Stimulated activated CD8-positive, alpha-beta memory T cell treated with anti-CD3 and anti-CD28 coated beads, Interleukin-15, amount 100 ng/mL, for 1 hour (primary cell): ENCODE results near the gene KCMF1.
A peak's percentile ranks its signal among the peaks of the same experiment; 100 is the strongest.

ENCODE experiments used
- DNase-seq: peaks from one replicate; pipeline ENCODE4 v3.0.0-alpha.2; 2020; ENCODE audit warnings: low read depth

The KCMF1 gene

GRCh38 chr2:84956334-84957297 is 14.3 kb upstream of the KCMF1 start:
- DNase-seq: no peak

GRCh38 chr2:84957771-84958134 is 13.2 kb upstream of the KCMF1 start:
- no peak for DNase-seq

GRCh38 chr2:84958135-84959059 is 12.6 kb upstream of the KCMF1 start:
- no peak for DNase-seq

GRCh38 chr2:84959095-84959565 is 11.8 kb upstream of the KCMF1 start:
- DNase-seq: no peak

DNA sequence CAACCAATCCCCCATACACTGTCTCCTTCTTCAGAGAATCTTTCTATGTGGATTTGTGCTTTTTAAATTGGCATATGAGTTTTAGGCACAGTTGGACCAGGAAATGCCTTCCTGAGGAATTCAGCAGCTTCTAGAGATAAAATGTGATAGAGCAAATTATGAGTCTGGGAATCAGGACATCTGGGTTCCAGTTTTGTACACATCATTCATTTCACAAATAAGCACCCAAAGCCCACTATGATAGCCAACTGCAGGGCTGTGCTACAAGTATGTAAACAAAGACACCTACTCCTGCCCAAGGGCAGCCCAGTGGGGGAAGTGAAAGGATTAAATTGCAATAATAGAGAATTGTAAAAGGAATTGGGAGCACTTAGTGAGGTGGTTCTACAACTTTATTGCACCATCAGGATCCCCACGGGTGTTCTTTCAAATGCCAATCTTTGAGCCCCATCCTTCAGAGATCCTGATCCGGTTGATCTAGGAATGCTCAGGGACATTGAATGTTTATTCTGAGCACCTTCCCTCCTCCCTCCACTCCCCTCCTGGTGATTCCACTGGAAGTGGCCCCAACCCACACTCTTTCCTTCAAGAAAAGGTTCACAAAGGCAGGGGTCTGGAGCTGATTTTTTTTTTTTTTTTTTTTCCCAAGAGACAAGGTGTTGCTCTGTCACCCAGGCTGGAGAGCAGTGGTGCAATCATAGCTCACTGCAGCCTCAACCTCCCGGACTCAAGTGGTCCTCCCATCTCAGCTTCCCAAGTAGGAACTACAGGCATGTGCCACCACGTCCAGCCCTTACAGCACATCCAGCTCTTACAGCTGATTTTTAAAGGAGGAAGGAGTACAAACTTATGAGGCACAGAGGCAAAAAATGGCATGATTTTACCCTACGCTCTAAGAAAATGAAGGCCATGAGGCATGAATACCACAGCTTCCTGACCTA is 11.1 kb upstream of the KCMF1 start:
- DNase-seq: no peak

DNA sequence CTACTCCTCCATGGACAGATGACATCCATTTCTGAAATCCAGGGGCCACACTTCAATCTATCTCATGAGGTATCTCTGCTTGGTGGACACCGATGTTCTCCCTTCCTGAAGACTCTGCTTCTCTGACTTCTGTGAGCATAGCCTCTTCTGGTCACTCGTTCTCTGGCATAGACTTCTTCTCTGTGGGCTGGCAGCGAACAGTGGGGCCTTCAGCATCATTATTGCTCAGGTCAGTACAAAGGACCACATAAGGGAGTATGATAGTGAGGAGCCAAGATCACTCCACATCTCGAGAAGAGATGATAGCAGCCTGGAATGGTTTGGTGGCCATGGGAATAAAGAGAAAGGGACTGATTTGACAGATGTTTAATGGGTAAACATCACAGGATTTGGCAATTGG is 8.0 kb upstream of the KCMF1 start:
- no peak for DNase-seq

GRCh38 chr2:84963323-84963691 is 7.7 kb upstream of the KCMF1 start:
- DNase-seq: no peak

DNA sequence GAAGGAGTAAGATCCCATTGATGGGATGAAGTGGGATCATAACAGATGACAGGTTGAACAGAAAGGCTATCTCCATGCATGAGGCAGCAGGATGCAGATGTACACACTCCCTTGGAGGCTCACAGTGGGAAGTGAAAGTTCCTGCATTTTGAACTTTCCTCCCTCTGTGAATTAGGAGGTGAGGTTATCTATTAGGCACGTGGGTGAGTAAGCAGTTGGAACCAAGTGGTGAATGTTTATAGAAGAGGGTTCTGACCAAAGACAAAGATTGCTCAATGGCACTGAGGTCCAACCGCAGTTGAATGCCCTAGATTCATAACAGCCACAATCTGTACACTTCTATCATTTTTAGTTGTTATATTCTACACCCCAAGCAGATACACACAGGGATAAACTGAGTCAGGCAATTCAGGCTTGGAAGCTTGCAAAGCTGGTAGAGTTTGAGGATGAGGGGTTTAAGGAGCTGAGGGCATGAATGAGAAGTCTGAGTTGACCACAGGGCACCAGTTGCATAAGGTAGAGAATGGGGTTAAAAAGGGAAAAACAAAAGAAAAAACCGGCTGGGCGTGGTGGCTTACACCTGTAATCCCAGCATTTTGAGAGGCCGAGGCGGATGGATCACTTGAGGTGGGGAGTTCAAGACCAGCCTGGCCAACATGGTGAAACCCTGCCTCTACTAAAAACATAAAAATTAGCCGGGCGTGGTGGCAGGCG is 7.1 kb upstream of the KCMF1 start:
- DNase-seq: no peak

DNA sequence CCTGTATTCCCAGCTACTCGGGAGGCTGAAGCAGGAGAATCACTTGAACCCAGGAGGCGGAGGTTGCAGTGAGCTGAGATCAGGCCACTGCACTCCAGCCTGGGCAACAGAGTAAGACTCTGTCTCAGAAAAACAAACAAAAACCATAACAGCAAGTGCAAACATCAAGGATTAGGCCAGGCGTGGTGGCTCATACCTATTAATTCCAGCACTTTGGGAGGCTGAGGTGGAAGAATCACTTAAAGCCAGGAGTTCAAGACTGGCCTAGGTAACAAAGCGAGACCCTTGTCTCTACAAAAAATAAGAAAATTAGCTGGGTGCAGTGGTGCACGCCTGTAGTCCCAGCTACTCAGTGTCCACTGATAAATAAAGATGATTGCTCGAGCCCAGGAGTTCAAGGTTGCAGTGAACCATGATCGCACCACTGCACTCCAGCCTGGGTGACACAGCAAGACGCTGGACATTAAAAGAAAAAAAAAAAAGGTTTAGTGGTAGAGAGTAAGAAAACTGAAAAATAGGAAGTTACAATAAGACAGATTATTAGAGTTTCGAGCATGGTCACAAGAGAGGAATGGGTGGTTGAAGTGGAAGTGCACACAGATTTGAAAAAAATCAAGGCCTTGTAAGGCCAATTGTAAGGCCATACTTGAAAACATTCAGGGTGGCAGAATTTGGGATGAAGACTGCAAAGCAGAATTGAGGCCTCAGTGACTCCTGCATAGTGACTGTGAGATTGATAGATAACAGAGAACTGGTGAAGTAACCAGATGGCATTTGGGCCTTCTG is 6.4 kb upstream of the KCMF1 start:
- no peak for DNase-seq

- no peak for DNase-seq
Measured at GRCh38 chr2:84965192-84965516, 5.8 kb upstream of the KCMF1 start.

GRCh38 chr2:84965827-84966226 is 5.1 kb upstream of the KCMF1 start:
- DNase-seq: no peak

- no peak for DNase-seq
Measured at GRCh38 chr2:84966731-84967130, 4.2 kb upstream of the KCMF1 start.

DNA sequence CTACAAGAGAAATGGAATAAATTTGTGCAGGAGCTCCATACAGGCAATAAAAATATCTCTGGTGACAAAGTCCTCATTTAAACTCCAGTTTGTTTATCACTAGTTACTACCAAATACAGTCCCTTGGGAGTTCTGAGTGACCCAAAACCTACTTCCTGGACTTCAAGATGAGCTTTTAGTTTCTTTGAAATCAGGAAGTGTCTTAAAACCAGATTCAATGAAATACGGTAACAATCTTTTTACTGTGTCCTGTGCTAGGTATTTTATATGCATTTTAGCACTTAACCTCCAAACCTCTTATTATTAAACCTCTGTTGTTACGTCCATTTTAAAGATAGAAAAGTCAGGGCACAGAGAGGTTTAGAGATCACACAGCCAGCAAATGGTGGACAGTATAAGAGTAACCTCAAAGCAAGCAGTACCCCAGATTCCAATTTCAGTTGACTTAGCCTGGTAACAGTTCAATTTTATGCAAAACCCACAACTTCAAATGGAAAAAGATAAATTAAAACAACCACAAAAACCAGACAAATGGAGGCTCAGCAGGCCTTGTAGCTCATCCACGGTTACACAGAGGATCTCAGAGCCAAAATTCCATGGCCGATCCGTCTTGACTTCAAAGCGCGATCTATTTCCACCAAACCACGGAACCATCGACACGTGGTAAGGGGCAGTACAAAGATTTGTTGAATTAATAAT is 1.3 kb upstream of the KCMF1 start:
- DNase-seq: no peak

DNA sequence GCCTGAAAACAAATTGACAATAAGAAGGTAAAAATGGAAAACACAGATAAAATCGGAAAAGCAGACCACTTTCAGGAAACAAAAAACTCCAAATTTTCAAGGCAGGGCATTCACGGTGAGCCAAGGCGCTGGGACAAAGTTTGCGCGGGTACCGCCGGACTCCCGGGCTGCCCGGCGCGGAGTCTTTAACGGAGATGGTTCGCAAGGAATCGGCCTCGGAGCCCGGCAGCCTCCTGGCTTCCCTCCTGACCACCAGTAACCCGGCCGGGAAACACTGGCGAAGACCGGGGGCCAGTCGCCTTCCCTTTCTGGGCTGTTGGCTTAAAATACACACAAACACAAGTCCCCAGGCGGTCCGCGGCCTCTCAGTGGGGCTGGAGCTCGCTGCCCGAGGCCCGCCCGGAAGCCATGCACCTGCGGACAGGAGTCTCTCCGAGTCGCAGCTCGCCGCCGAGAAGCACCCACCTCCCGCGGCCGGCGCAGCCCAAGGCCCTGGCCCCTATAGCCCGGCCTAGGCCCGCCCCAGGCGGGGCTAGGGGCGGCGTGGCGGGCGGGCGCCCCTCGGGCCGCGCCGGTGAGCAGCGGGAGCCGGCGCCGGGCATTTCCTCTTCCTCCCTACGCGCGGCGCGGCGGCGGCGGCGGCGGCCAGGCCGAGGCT is 622 bp upstream of the KCMF1 start:
- peak; percentile 25 for DNase-seq

DNA sequence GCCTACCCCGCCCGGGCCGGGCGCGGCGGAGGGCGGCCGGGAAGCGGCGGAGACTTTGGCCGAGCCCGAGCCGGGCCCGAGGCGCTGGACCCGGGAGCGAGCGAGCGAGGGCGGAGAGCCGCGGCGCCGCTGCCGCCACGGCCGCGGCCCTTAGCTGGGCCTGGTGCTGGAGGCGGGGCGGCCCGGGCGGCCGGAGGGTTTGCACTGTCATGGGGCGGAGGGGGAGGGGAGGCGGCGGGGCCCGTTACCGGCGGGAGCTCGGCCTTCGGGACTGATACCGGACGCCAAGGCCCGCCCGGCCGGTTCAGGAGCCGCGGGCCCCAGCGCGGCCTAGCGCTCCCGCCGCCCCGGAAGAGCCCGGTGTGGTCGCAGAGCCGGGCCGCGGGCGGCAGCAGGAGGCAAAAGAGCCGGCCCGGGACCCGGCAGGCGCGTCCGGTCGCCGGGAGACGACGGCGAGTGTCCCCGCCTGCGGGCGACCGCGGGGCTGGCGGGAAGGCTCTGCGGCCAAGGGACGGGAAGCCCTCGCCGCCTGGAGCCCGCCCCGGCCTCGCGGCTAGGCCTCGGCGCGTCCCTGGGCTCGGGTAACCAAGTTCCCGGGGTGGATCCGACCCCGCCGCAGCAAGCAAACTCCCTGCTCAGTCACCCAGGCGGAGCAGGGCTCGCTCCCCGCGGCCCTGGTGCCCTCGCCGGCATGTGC is 697 bp downstream of the KCMF1 start:
- DNase-seq: peak; percentile 35

DNA sequence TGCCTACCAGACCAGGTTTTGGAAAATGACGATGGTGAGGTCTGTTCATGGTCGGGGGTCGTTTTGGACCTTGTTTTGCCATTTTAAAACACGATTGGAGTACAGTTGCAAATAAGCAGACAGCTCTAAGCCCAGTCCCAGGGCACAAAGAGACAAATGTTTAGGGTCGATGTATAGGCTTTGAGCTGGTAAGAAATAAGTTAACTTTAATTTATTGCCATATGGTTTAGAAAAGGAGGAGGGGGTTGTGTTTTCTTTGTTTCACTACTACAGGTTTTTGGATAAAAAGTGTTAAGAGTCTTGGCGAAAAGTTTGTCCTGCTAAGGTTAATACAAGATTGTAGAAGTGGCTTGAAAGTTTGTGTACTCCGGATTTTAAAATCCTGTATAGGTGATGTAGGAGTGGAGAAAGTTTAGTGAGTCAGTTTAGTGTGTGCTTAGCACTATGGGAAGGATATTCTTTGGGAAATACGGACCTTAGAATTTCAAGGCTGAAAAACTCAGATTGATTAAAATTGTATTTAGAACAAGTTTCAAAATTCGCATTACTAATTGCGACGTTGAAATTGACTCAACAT is 1.3 kb downstream of the KCMF1 start:
- DNase-seq: no peak

- DNase-seq: no peak
Measured at GRCh38 chr2:84972932-84973331, 2.0 kb downstream of the KCMF1 start.

DNA sequence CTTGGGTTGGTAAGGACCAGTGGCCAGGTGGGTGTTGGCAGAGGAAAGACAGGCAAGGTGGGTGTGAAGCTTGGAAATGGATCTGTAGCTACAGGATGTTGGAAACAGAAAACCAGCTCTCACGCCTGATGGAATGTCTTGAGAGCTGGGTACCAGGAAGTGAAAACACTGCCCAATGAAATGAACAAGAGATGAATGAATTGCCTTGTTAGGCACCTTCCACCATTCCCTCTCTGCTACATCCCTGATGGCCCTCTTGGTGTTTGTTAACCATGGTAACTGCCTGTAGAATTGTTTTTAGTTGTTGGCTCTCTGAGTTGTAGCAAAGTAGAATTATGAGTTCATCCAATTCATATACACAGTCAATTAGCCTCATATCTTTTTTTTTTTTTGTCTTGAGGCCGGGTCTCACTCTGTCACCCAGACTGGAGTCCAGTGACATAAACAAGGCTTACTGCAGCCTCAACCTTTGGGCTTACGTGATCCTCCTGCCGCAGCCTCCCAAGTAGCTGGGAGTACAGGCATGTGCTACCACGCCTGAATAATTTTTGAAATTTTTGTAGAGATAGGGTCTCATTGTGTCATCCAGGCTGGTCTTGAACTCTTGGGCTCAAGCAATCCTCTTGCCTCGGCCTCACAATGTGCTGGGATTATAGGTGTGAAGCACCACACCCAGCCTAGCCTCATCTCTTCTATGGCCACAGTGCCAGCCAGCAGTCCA is 9.5 kb downstream of the KCMF1 start:
- no peak for DNase-seq
